ENCODE measurements around the gene HLTF.

The HLTF gene

GRCh38 chr3:149122721-149123578, 36.6 kb upstream of the HLTF start:
- FAIRE-seq = no peak
- no peak for TF ChIP-seq CTCF (IDR thresholded peaks at IDR 0.05; ENCODE audit: insufficient read depth, missing control alignments)
- no peak for DNase-seq (ENCODE audit: insufficient read length, low spot score)

- DNase-seq (ENCODE audit: insufficient read length, low spot score) = peak; percentile 23
- no peak for FAIRE-seq
- peak; percentile 76 for TF ChIP-seq CTCF (IDR thresholded peaks at IDR 0.05; ENCODE audit: insufficient read depth, missing control alignments)
These were observed 34.0 kb upstream of the HLTF start for GRCh38 chr3:149120051-149120972.

GRCh38 chr3:149119466-149119865, 33.1 kb upstream of the HLTF start:
- no peak for TF ChIP-seq CTCF (IDR thresholded peaks at IDR 0.05; ENCODE audit: insufficient read depth, missing control alignments)
- DNase-seq (ENCODE audit: insufficient read length, low spot score) = no peak
- FAIRE-seq = no peak

GRCh38 chr3:149118724-149119123, 32.4 kb upstream of the HLTF start:
- DNase-seq (ENCODE audit: insufficient read length, low spot score) (no peak), FAIRE-seq (no peak)
- TF ChIP-seq CTCF (IDR thresholded peaks at IDR 0.05; ENCODE audit: insufficient read depth, missing control alignments) = no peak

- DNase-seq (ENCODE audit: insufficient read length, low spot score) (no peak), FAIRE-seq (no peak)
These were observed 28.8 kb upstream of the HLTF start for GRCh38 chr3:149115114-149115513.

GRCh38 chr3:149114458-149114857, 28.1 kb upstream of the HLTF start:
- FAIRE-seq = no peak
- TF ChIP-seq CTCF (IDR thresholded peaks at IDR 0.05; ENCODE audit: insufficient read depth, missing control alignments) = no peak
- DNase-seq (ENCODE audit: insufficient read length, low spot score) = no peak

More at GRCh38 chr3:149115114-149115513, 28.8 kb upstream of the HLTF start:
- no peak for TF ChIP-seq CTCF (IDR thresholded peaks at IDR 0.05; ENCODE audit: insufficient read depth, missing control alignments)
